GM13977 (cell line): ENCODE results near the gene PATZ1.

ENCODE experiments used
- DNase-seq: peaks from one replicate; pipeline ENCODE4 v3.0.0; 2012; ENCODE audit warnings: low spot score
- in situ Hi-C: fragments of 300-500 bp; cut with MboI; formaldehyde crosslinking; loops from one replicate; pipeline ENCODE4 v1.12.0; 2022; ENCODE audit warnings: low sequenced_read_pairs, low pct_unique_long_range_greater_than_20kb, mixed read lengths, inconsistent platforms; ENCODE audit not compliant: unreplicated experiment
- TF ChIP-seq, protein P1 (sequence below): IDR thresholded peaks from 2 replicates; pipeline ENCODE4 v1.5.1; 2012; ENCODE audit warnings: mild to moderate bottlenecking, control low read depth; ENCODE audit not compliant: insufficient read depth; ENCODE audit errors: extremely low read depth, missing control alignments

The PATZ1 gene

DNA sequence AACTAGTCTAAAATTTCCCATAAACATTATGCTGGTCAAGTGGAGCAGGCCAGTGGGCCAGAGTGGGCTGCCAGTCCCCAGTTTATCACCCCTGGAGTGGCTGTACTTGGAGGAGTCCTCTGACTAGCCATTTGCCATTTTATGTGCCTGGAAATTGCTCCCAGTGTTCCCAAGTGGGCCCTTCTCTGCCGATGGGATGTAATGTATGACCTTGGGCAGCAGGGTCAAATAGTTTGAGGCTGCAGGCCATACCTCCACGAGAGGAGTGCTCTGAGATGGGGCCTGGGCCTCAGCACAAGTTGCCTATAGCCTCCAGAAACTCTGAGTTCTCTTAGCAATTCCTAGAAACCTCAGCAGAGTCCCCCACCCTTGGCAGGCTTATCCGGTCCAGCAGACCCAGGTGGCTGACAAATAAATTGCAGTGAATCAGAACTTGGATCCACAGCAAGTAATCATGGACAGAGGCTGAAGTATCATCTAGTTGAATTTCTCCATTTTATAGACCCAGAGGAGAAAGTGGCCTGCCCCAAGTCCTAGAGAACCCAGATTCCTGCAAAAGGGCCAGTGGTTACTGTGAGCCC, 17.8 kb upstream of the PATZ1 start:
- no peak for DNase-seq
- in situ Hi-C loops = no loop called here
- TF ChIP-seq, protein P1, sequence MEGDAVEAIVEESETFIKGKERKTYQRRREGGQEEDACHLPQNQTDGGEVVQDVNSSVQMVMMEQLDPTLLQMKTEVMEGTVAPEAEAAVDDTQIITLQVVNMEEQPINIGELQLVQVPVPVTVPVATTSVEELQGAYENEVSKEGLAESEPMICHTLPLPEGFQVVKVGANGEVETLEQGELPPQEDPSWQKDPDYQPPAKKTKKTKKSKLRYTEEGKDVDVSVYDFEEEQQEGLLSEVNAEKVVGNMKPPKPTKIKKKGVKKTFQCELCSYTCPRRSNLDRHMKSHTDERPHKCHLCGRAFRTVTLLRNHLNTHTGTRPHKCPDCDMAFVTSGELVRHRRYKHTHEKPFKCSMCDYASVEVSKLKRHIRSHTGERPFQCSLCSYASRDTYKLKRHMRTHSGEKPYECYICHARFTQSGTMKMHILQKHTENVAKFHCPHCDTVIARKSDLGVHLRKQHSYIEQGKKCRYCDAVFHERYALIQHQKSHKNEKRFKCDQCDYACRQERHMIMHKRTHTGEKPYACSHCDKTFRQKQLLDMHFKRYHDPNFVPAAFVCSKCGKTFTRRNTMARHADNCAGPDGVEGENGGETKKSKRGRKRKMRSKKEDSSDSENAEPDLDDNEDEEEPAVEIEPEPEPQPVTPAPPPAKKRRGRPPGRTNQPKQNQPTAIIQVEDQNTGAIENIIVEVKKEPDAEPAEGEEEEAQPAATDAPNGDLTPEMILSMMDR = no peak

DNA sequence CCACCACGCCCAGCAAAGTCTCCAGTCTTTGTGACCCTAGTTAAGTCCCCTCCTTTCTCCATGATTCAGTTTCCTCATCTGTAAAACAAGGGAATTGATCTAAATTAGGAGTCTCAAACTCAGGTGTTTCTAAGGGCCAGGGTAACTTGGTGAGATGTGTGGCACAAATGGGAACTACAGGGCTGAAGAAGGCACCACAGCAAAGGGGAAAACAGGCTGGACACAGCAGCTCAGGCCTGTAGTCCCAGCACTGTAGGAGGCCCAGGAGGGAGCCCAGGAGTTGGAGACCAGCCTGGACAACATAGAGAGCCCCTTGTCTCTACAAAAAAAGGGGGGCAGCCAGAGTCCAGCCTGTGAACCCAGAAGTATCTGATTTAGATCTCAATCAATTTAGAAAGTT, 15.6 kb upstream of the PATZ1 start:
- TF ChIP-seq, protein P1 = no peak
- in situ Hi-C loops = no loop called here
- peak; percentile 1 for DNase-seq

DNA sequence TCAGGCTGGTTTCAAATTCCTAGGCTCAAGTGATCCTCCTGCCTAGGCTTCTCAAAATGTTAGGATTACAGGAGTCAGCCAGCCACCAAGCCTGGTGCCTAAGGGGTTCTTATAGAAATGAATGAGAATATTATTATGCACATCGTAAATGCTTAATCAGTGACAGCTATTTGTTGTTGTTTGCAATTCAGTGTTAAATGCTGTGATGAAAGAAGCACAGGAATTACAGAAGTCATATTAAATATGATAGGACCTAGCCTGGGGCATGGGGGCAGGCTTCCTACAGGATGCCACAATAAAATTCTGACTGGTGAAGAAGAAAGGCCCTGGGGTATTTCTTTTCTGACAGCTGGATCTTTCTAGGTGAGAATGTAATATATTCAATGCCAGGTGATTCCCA, 13.9 kb upstream of the PATZ1 start:
- no peak for DNase-seq
- in situ Hi-C loops = no loop called here
- TF ChIP-seq, protein P1 = no peak

GRCh38 chr22:31354515-31354914, 8.4 kb upstream of the PATZ1 start:
- DNase-seq = no peak
- TF ChIP-seq, protein P1 = no peak
- in situ Hi-C loops = no loop called here

- DNase-seq = no peak
- in situ Hi-C loops = no loop called here
- TF ChIP-seq, protein P1 = no peak
Measured at GRCh38 chr22:31350410-31350863, 4.3 kb upstream of the PATZ1 start.

- DNase-seq = no peak
- in situ Hi-C loops = no loop called here
- TF ChIP-seq, protein P1 = no peak
Measured at GRCh38 chr22:31349960-31350359, 3.8 kb upstream of the PATZ1 start.
